Measurements from ENCODE around the gene SRR.
"Not testable (repeated sequence)": the region's sequence is repeated elsewhere in the genome, so short reads cannot be mapped to it uniquely, and the experiment has no call there.

DNA sequence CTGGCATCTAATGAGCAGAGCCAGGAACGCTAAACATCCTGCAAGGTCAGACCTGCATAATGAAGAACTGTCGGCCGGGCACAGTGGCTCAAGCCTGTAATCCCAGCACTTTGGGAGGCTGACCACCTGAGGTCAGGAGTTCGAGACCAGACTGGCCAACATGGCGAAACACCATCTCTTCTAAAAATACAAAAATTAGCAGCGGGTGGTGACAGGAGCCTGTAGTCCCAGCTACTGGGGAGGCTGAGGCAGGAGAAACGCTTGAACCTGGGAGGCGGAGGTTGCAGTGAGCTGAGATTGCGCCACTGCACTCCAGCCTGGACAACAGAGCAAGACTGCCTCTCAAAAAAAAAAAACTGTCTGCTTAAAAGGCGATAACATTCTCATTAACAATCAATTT lies 38.6 kb upstream of the SRR start:
- TF ChIP-seq EZH2 (IDR thresholded peaks at IDR 0.05; ENCODE audit: borderline replicate concordance, low read depth, low read length); ZFX (CRISPR knock-in tag; IDR thresholded peaks at IDR 0.05); TEAD4 (IDR thresholded peaks at IDR 0.05; ENCODE audit: low read length); TEAD4 (CRISPR knock-in tag; IDR thresholded peaks at IDR 0.05; ENCODE audit: borderline replicate concordance); NR2C2 (CRISPR knock-in tag; IDR thresholded peaks at IDR 0.05); NR2C2 (tag; IDR thresholded peaks at IDR 0.05); ZNF830 (CRISPR knock-in tag; IDR thresholded peaks at IDR 0.05); STAT5B (CRISPR knock-in tag; IDR thresholded peaks at IDR 0.05); SPI1 (IDR thresholded peaks at IDR 0.05; ENCODE audit: borderline replicate concordance, low read depth, low read length); ZNF668 (CRISPR knock-in tag; IDR thresholded peaks at IDR 0.05); CTCF (IDR thresholded peaks at IDR 0.05 in 2 of 3, conservative IDR thresholded peaks at IDR 0.05 in 1 of 3; ENCODE audit: insufficient read depth in 2 of 3, low read depth in 1 of 3, low read length in 3 of 3); ZNF175 (CRISPR knock-in tag; IDR thresholded peaks at IDR 0.05; ENCODE audit: low read depth); SMAD3 (CRISPR knock-in tag; conservative IDR thresholded peaks at IDR 0.05): not testable (repeated sequence)
- TF ChIP-seq, protein P1, sequence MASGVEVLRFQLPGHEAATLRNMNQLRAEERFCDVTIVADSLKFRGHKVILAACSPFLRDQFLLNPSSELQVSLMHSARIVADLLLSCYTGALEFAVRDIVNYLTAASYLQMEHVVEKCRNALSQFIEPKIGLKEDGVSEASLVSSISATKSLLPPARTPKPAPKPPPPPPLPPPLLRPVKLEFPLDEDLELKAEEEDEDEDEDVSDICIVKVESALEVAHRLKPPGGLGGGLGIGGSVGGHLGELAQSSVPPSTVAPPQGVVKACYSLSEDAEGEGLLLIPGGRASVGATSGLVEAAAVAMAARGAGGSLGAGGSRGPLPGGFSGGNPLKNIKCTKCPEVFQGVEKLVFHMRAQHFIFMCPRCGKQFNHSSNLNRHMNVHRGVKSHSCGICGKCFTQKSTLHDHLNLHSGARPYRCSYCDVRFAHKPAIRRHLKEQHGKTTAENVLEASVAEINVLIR (CRISPR knock-in tag; IDR thresholded peaks at IDR 0.05) = not testable (repeated sequence)
- TF ChIP-seq, protein P2, sequence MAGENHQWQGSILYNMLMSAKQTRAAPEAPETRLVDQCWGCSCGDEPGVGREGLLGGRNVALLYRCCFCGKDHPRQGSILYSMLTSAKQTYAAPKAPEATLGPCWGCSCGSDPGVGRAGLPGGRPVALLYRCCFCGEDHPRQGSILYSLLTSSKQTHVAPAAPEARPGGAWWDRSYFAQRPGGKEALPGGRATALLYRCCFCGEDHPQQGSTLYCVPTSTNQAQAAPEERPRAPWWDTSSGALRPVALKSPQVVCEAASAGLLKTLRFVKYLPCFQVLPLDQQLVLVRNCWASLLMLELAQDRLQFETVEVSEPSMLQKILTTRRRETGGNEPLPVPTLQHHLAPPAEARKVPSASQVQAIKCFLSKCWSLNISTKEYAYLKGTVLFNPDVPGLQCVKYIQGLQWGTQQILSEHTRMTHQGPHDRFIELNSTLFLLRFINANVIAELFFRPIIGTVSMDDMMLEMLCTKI (IDR thresholded peaks at IDR 0.05; ENCODE audit: partially characterized antibody) = not testable (repeated sequence)
- TF ChIP-seq, protein P3, sequence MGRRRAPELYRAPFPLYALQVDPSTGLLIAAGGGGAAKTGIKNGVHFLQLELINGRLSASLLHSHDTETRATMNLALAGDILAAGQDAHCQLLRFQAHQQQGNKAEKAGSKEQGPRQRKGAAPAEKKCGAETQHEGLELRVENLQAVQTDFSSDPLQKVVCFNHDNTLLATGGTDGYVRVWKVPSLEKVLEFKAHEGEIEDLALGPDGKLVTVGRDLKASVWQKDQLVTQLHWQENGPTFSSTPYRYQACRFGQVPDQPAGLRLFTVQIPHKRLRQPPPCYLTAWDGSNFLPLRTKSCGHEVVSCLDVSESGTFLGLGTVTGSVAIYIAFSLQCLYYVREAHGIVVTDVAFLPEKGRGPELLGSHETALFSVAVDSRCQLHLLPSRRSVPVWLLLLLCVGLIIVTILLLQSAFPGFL (CRISPR knock-in tag; IDR thresholded peaks at IDR 0.05) = not testable (repeated sequence)
